ENCODE results near the gene ATL3.

GRCh38 chr11:63660972-63661371 lies 10.2 kb downstream of the ATL3 start:
- TF ChIP-seq POLR2AphosphoS5 (IDR thresholded peaks at IDR 0.05; ENCODE audit: insufficient read depth in 1 of 2, low read depth in 1 of 2): no peak
- TF ChIP-seq CTCF (IDR thresholded peaks at IDR 0.05): no peak
